NCI-H1694 treated with DMSO at 0.1 percent for 48 hours (cell line): ENCODE results near the gene EIPR1.
"Not testable (repeated sequence)": the region's sequence is repeated elsewhere in the genome, so short reads cannot be mapped to it uniquely, and the experiment has no call there.

ENCODE experiments used
- DNase-seq: peaks from one replicate; lab custom pipeline; 2025; lab: John Stamatoyannopoulos, UW

The EIPR1 gene

GRCh38 chr2:3403587-3404334 lies 26.1 kb upstream of the EIPR1 start:
- DNase-seq = no peak

GRCh38 chr2:3399829-3400228 lies 22.2 kb upstream of the EIPR1 start:
- DNase-seq = peak; percentile 73

GRCh38 chr2:3399381-3399780 lies 21.8 kb upstream of the EIPR1 start:
- DNase-seq = peak; percentile 56

- no peak for DNase-seq
These were observed 21.2 kb upstream of the EIPR1 start for GRCh38 chr2:3398857-3399256.

- DNase-seq = no peak
These were observed 19.4 kb upstream of the EIPR1 start for GRCh38 chr2:3396920-3397559.

GRCh38 chr2:3392216-3392615 lies 14.6 kb upstream of the EIPR1 start:
- no peak for DNase-seq

- no peak for DNase-seq
These were observed 12.4 kb upstream of the EIPR1 start for GRCh38 chr2:3390041-3390440.

GRCh38 chr2:3389193-3389592 lies 11.6 kb upstream of the EIPR1 start:
- DNase-seq = no peak

GRCh38 chr2:3388412-3388738 lies 10.8 kb upstream of the EIPR1 start:
- DNase-seq = no peak

GRCh38 chr2:3387644-3388411 lies 10.2 kb upstream of the EIPR1 start:
- no peak for DNase-seq

- no peak for DNase-seq
These were observed 9.4 kb upstream of the EIPR1 start for GRCh38 chr2:3387011-3387410.

GRCh38 chr2:3386448-3386958 lies 8.9 kb upstream of the EIPR1 start:
- DNase-seq = no peak

GRCh38 chr2:3379647-3380534 lies 2.3 kb upstream of the EIPR1 start, which contains the start of gene TRAPPC12:
Gene TRAPPC12 (plus strand): TSS chr2:3379694. CDS start chr2:3387624, 7,930 bp downstream.
- peak; percentile 95 for DNase-seq

- no peak for DNase-seq
These were observed 1.7 kb upstream of the EIPR1 start for GRCh38 chr2:3379339-3379646.

- DNase-seq = peak; percentile 59
These were observed 373 bp downstream of the EIPR1 start for GRCh38 chr2:3377279-3377611.

- DNase-seq = no peak
These were observed 797 bp downstream of the EIPR1 start for GRCh38 chr2:3376821-3377220.

- DNase-seq = not testable (repeated sequence)
These were observed 8.1 kb downstream of the EIPR1 start for GRCh38 chr2:3369340-3370181.

- no peak for DNase-seq
These were observed 9.3 kb downstream of the EIPR1 start for GRCh38 chr2:3368261-3368722.

GRCh38 chr2:3365219-3365618 lies 12.4 kb downstream of the EIPR1 start:
- DNase-seq = no peak

GRCh38 chr2:3361518-3362389 lies 15.9 kb downstream of the EIPR1 start:
- no peak for DNase-seq
